ENCODE data around the gene CTBP2. TPM values are rescaled to one million over a fixed set of nuclear protein-coding genes. Genes with fewer than 3 reads are reported as not detected.

The CTBP2 gene
- total RNA-seq, 2 experiments from 2014 or later: 0.17 TPM; not detected in 1

DNA sequence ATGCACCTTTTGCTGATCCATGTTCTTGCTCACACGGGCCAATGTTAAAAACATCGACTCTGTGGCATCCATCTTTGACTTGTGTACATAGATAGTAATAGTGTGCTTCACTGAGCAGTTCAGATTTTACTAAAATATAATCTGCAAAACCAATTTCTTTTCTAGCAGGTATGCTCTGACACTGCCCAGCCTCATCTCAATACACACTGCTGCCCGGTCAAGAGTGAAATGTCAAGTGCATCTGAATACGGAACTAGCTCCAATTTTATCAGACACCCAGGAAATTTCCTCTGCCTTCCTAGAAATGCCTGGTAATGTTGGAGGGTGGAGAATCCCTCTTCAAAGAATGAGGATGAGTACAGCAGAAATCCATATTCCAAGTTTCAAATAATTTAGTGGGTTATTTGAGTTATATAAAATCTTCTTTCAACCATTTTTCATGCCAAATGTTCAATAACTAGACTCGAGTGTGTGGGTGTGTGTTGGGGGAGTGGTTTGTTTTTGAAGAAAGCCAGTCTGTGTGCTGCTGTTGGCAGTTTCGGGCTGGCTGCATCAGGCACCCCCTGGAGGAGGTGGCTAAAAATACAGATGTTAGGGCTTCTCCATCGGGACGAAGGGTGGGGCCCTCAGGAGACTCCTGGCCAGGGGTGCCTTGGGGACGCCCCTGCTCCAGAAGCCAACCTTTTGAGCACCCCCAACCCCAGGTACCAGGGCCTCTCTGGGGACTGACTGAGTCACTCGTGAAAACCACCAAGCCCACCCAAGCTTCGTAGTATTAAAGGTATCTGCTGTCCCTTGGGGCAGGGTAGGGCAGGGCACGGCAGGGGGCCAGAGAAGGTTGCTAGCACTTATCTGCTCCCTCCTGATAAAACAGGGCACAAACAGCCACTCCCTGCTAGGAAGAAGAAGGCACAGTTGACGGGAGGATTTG is 15.4 kb downstream of the CTBP2 start:
- ATAC-seq (ENCODE audit: poor library complexity): no peak
- no peak for TF ChIP-seq CTCF (IDR thresholded peaks at IDR 0.05)
- ChIA-PET POLR2A (no interaction called here), CTCF (no interaction called here)
- H3K36me3 ChIP-seq (ENCODE audit: insufficient read depth, low read length): no peaks in the 10 kb centered on the region
- Mint-ChIP-seq H3K4me3 (no peak overlapping the region), H3K9me3 (no peaks in the 10 kb centered on the region), H3K4me1 (ENCODE audit: low read depth) (no peaks in the 10 kb centered on the region), H3K27me3 (peaks cover 52% of the 10 kb centered on the region), H3K36me3 (ENCODE audit: low read depth) (no peaks in the 10 kb centered on the region), H3K27ac (no peak overlapping the region)
- no peaks in the 10 kb centered on the region for H3K4me1 ChIP-seq (ENCODE audit: insufficient read depth, low read length)
- no peak overlapping the region for H3K4me3 ChIP-seq (ENCODE audit: low read length)
- H3K9me3 ChIP-seq (ENCODE audit: control insufficient read depth in 1 of 2, insufficient read depth in 1 of 2, low read length in 2 of 2): peaks cover 0 to 12% of the 10 kb centered on the region in 2 experiments
- no peak for DNase-seq
- intact Hi-C loops (cut with DNase I, micrococcal nuclease): no loop called here
- H3K27ac ChIP-seq (ENCODE audit: low read depth in 1 of 2, low read length in 2 of 2): no peak overlapping the region
- H3K27me3 ChIP-seq (ENCODE audit: control insufficient read depth in 1 of 2, insufficient read depth in 2 of 2, low read length in 2 of 2): peaks cover 11 to 24% of the 10 kb centered on the region in 2 experiments

DNA sequence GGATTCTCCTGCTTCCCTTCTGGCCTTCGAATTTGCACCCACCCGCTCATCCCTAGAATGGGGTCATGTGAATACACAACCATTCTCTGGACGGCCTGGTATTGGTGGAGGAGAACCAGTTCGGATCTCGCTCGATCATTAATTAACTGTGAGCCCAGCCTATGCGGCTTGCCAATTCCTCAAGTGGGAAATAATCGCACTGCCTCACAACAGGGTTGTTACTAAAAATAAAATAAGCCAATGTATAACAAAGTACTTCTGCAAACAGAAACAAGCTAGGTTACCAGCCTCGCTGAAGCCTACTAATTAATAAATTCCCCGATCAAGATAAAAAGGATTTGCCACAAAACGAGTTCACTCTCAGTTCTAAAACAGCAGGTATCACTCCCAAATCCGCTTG is 16.2 kb downstream of the CTBP2 start:
- POLR2A ChIA-PET: no interaction called here
- H3K4me1 ChIP-seq (ENCODE audit: insufficient read depth, low read length): no peaks in the 10 kb centered on the region

GRCh38 chr10:125142946-125143345 is 17.4 kb downstream of the CTBP2 start:
- Histone ChIP-seq H3K27ac (ENCODE audit: low read depth in 1 of 2, low read length in 2 of 2) (no peak overlapping the region), H3K36me3 (ENCODE audit: insufficient read depth, low read length) (no peaks in the 10 kb centered on the region), H3K27me3 (ENCODE audit: control insufficient read depth in 1 of 2, insufficient read depth in 2 of 2, low read length in 2 of 2) (peaks cover 4 to 6% of the 10 kb centered on the region in 2 experiments), H3K4me3 (ENCODE audit: low read length) (no peak overlapping the region), H3K9me3 (ENCODE audit: control insufficient read depth in 1 of 2, insufficient read depth in 1 of 2, low read length in 2 of 2) (peaks cover 0 to 12% of the 10 kb centered on the region in 2 experiments), H3K4me1 (ENCODE audit: insufficient read depth, low read length) (no peaks in the 10 kb centered on the region)
- Mint-ChIP-seq H3K4me1 (ENCODE audit: low read depth) (no peaks in the 10 kb centered on the region), H3K9me3 (no peaks in the 10 kb centered on the region), H3K4me3 (no peak overlapping the region), H3K36me3 (ENCODE audit: low read depth) (no peaks in the 10 kb centered on the region), H3K27ac (no peak overlapping the region), H3K27me3 (peaks cover 32% of the 10 kb centered on the region)
- intact Hi-C loops (cut with DNase I, micrococcal nuclease): no loop called here
- DNase-seq (no peak), ATAC-seq (ENCODE audit: poor library complexity) (no peak)
- ChIA-PET POLR2A (no interaction called here), CTCF (no interaction called here)
- no peak for TF ChIP-seq CTCF (IDR thresholded peaks at IDR 0.05)

More for the DNA sequence above, 16.2 kb downstream of the CTBP2 start:
- TF ChIP-seq CTCF (IDR thresholded peaks at IDR 0.05): no peak
- no peak overlapping the region for H3K27ac Mint-ChIP-seq
- no peaks in the 10 kb centered on the region for H3K4me1 Mint-ChIP-seq (ENCODE audit: low read depth)
- H3K27ac ChIP-seq (ENCODE audit: low read depth in 1 of 2, low read length in 2 of 2): no peak overlapping the region
- H3K9me3 ChIP-seq (ENCODE audit: control insufficient read depth in 1 of 2, insufficient read depth in 1 of 2, low read length in 2 of 2): peaks cover 0 to 12% of the 10 kb centered on the region in 2 experiments
- H3K36me3 ChIP-seq (ENCODE audit: insufficient read depth, low read length): no peaks in the 10 kb centered on the region
- CTCF ChIA-PET: no interaction called here
- no peak overlapping the region for H3K4me3 ChIP-seq (ENCODE audit: low read length)
- no peak overlapping the region for H3K4me3 Mint-ChIP-seq
- H3K27me3 Mint-ChIP-seq: peaks cover 45% of the 10 kb centered on the region
- DNase-seq (no peak), ATAC-seq (ENCODE audit: poor library complexity) (no peak)
- intact Hi-C loops (cut with DNase I, micrococcal nuclease): no loop called here
- H3K36me3 Mint-ChIP-seq (ENCODE audit: low read depth): no peaks in the 10 kb centered on the region
- peaks cover 6 to 19% of the 10 kb centered on the region in 2 experiments for H3K27me3 ChIP-seq (ENCODE audit: control insufficient read depth in 1 of 2, insufficient read depth in 2 of 2, low read length in 2 of 2)
- H3K9me3 Mint-ChIP-seq: no peaks in the 10 kb centered on the region

All from CD4-positive, alpha-beta T cell (primary cell).